Breast epithelium (tissue), 4 donors: Measurements from ENCODE around the gene KCNA2. TPM values are rescaled to one million over a fixed set of nuclear protein-coding genes. Genes with fewer than 3 reads are reported as not detected.
A peak's percentile ranks its signal among the peaks of the same experiment; 100 is the strongest.

Experiments used
- DNase-seq, 2 donors: peaks; one replicate each; pipeline ENCODE4 v3.0.0-alpha.2; 2019; ENCODE audit warnings: low spot score in 2 of 2
- H3K27ac ChIP-seq, 2 donors: fragments of 200-600 bp; sonication (generic) in 1 of 2; one replicate each; pipeline ENCODE4 v1.5.1; 2016 to 2019; ENCODE audit warnings: mild to moderate bottlenecking in 1 of 2
- H3K27me3 ChIP-seq, 2 donors: fragments of 200-600 bp; sonication (generic) in 1 of 2; one replicate each; pipeline versions ENCODE4 v1.5.1 to v1.6.0; 2017 to 2019; ENCODE audit warnings: control low read depth in 1 of 2, mild to moderate bottlenecking in 1 of 2
- H3K36me3 ChIP-seq: fragments of 200-600 bp; one replicate; pipeline ENCODE4 v1.5.1; 2019
- H3K4me1 ChIP-seq, 2 donors: fragments of 200-600 bp; sonication (generic); one replicate each; pipeline ENCODE4 v1.5.1; 2016 to 2019; ENCODE audit warnings: control low read depth in 1 of 2
- H3K4me3 ChIP-seq, 3 donors: fragments of 200-600 bp; sonication (generic); 1 replicate in 2 of 3; 2 replicates in 1 of 3; pipeline ENCODE4 v1.5.1; 2016 to 2019; ENCODE audit warnings: mild to moderate bottlenecking in 3 of 3, moderate library complexity in 2 of 3
- H3K9me3 ChIP-seq, 2 donors: fragments of 200-600 bp; sonication (generic) in 1 of 2; one replicate each; pipeline ENCODE4 v1.5.1; 2016 to 2019; ENCODE audit warnings: control low read depth in 1 of 2
- CTCF ChIP-seq, 3 donors: fragments of 450-650 bp; IDR thresholded peaks; one replicate each; pipeline ENCODE4 v1.5.1; 2016 to 2017; ENCODE audit warnings: antibody characterized with exemption in 3 of 3, mild to moderate bottlenecking in 3 of 3, moderate library complexity in 3 of 3
- POLR2A ChIP-seq: fragments of 450-650 bp; IDR thresholded peaks from one replicate; pipeline ENCODE4 v1.6.1; 2016; ENCODE audit warnings: antibody characterized with exemption, mild to moderate bottlenecking, moderate library complexity
- POLR2AphosphoS5 ChIP-seq, 3 donors: sonication (generic); formaldehyde crosslinking; IDR thresholded peaks; one replicate each; pipeline ENCODE4 v1.6.1; 2017; ENCODE audit warnings: antibody characterized with exemption in 3 of 3
- intact Hi-C: fragments of 100-400 bp; cut with DNase I; formaldehyde crosslinking; loops from one replicate; pipeline ENCODE4 v1.15.1; 2023; ENCODE audit warnings: low total_unique reads
- total RNA-seq, 3 donors: library from RNA; depleted of rRNA; stranded (reverse); fragments of >200 nt; gene quantifications; one replicate each; pipeline ENCODE4 v1.1.0, GENCODE V29; 2016

Gene KCNA2
- total RNA-seq, 3 donors from 2014 or later = 0.33 to 13.8 (median 0.59) TPM

GRCh38 chr1:110616587-110616986 is 10.4 kb upstream of the KCNA2 start:
- intact Hi-C loops = loop anchor here (10.0 kb wide), 1 partner anchor 1768 kb away; no protein-coding TSS in a partner anchor
- Histone ChIP-seq H3K36me3 (no peaks in the 10 kb centered on the region), H3K27me3 (peaks cover 0 to 12% of the 10 kb centered on the region in 2 donors), H3K4me3 (no peak overlapping the region), H3K4me1 (no peaks in the 10 kb centered on the region), H3K27ac (no peak overlapping the region), H3K9me3 (no peaks in the 10 kb centered on the region)
- TF ChIP-seq POLR2AphosphoS5 (IDR thresholded peaks at IDR 0.05) (no peak), CTCF (IDR thresholded peaks at IDR 0.05) (no peak), POLR2A (no peak)
- no peak for DNase-seq

- Histone ChIP-seq H3K9me3 (no peaks in the 10 kb centered on the region), H3K27me3 (peaks cover 0 to 12% of the 10 kb centered on the region in 2 donors), H3K4me1 (no peaks in the 10 kb centered on the region), H3K36me3 (no peaks in the 10 kb centered on the region), H3K27ac (no peak overlapping the region), H3K4me3 (no peak overlapping the region)
- intact Hi-C loops = loop anchor here (10.0 kb wide), 1 partner anchor 1769 kb away; no protein-coding TSS in a partner anchor
- DNase-seq = peak in 1 of 2 donors; percentile 34
- TF ChIP-seq POLR2AphosphoS5 (IDR thresholded peaks at IDR 0.05) (no peak), CTCF (IDR thresholded peaks at IDR 0.05) (peak in 2 of 3 donors; percentile 67 to 68)
These were observed 9.5 kb upstream of the KCNA2 start for GRCh38 chr1:110615548-110616130.

GRCh38 chr1:110612060-110612745 is 6.0 kb upstream of the KCNA2 start:
- no peak for DNase-seq

GRCh38 chr1:110610696-110611286 is 4.6 kb upstream of the KCNA2 start:
- H3K4me3 ChIP-seq = no peak overlapping the region
- intact Hi-C loops = loop anchor here (10.0 kb wide), 1 partner anchor 1774 kb away; no protein-coding TSS in a partner anchor
- H3K9me3 ChIP-seq = no peaks in the 10 kb centered on the region
- TF ChIP-seq POLR2AphosphoS5 (IDR thresholded peaks at IDR 0.05) (no peak), CTCF (IDR thresholded peaks at IDR 0.05) (no peak), POLR2A (no peak)
- DNase-seq = no peak
- no peak overlapping the region for H3K27ac ChIP-seq
- no peaks in the 10 kb centered on the region for H3K36me3 ChIP-seq
- H3K27me3 ChIP-seq = peaks cover 0 to 32% of the 10 kb centered on the region in 2 donors
- H3K4me1 ChIP-seq = peaks cover 0 to 8% of the 10 kb centered on the region in 2 donors

More at GRCh38 chr1:110612060-110612745, 6.0 kb upstream of the KCNA2 start:
- no peak overlapping the region for H3K27ac ChIP-seq
- no peaks in the 10 kb centered on the region for H3K36me3 ChIP-seq
- H3K27me3 ChIP-seq = peaks cover 0 to 29% of the 10 kb centered on the region in 2 donors
- intact Hi-C loops = loop anchor here (10.0 kb wide), 1 partner anchor 1773 kb away; no protein-coding TSS in a partner anchor
- H3K4me3 ChIP-seq = no peak overlapping the region
- no peaks in the 10 kb centered on the region for H3K9me3 ChIP-seq
- TF ChIP-seq POLR2AphosphoS5 (IDR thresholded peaks at IDR 0.05) (no peak), POLR2A (no peak), CTCF (IDR thresholded peaks at IDR 0.05) (no peak)
- peaks cover 0 to 3% of the 10 kb centered on the region in 2 donors for H3K4me1 ChIP-seq
